IMR-90 (cell line): ENCODE data around the gene DNAJC19. TPM values are rescaled to one million over a fixed set of nuclear protein-coding genes. Genes with fewer than 3 reads are reported as not detected.

ENCODE experiments used
- ATAC-seq: fragments of 200-7000 bp; cut with Tn5 transposase; 2 replicates; pipeline ENCODE4 v1.9.1; 2020; ENCODE audit warnings: low read depth, mild to moderate bottlenecking, moderate library complexity
- BruUV-seq: library from RNA; stranded (reverse); fragments of 400-500 nt; replicated peaks from 2 replicates; lab custom pipeline; 2021; lab: Mats Ljungman, UMichigan
- CTCF ChIA-PET: fragments of 300-600 bp; formaldehyde crosslinking; extraction: SDS; loops from one replicate; lab custom pipeline; 2021; ENCODE audit warnings: antibody characterized with exemption; lab: Yijun Ruan, JAX
- POLR2A ChIA-PET: fragments of 300-600 bp; sonication (Branson Sonifier 250); formaldehyde crosslinking; loops from one replicate; lab custom pipeline; 2022; ENCODE audit warnings: antibody characterized with exemption; ENCODE audit not compliant: unreplicated experiment; lab: Charles Lee
- DNase-seq: peaks from one replicate; pipeline ENCODE4 v3.0.0; 2013
- H2AFZ ChIP-seq: replicated peaks from 2 replicates; pipeline ENCODE3; 2013; ENCODE audit warnings: low read length, mild to moderate bottlenecking; ENCODE audit not compliant: poor library complexity
- H2AK5ac ChIP-seq: 2 replicates; pipeline ENCODE4 v1.6.1; 2013; ENCODE audit warnings: low read depth, low read length, inconsistent platforms
- H2AK9ac ChIP-seq: replicated peaks from 2 replicates; pipeline ENCODE3; 2013; ENCODE audit warnings: mild to moderate bottlenecking, low read depth, low read length, moderate library complexity; ENCODE audit not compliant: poor library complexity
- H2BK120ac ChIP-seq: 2 replicates; pipeline ENCODE4 v1.6.1; 2013; ENCODE audit warnings: low read depth, low read length, inconsistent platforms
- H2BK15ac ChIP-seq: 3 replicates; pipeline ENCODE4 v1.6.1; 2013; ENCODE audit warnings: low read depth, low read length, inconsistent platforms
- H2BK20ac ChIP-seq: 2 replicates; pipeline ENCODE4 v1.6.1; 2013; ENCODE audit warnings: low read depth, mild to moderate bottlenecking, inconsistent platforms, low read length, moderate library complexity
- H2BK5ac ChIP-seq: 2 replicates; pipeline ENCODE4 v1.6.1; 2013; ENCODE audit warnings: mild to moderate bottlenecking, low read depth, low read length, inconsistent platforms; ENCODE audit not compliant: poor library complexity, severe bottlenecking
- H3K14ac ChIP-seq: replicated peaks from 2 replicates; pipeline ENCODE4 v1.6.1; 2013; ENCODE audit warnings: low read depth, low read length, inconsistent platforms
- H3K18ac ChIP-seq: 2 replicates; pipeline ENCODE4 v1.6.1; 2013; ENCODE audit warnings: low read depth, low read length, control low read depth
- H3K23ac ChIP-seq: 2 replicates; pipeline ENCODE4 v1.6.1; 2013; ENCODE audit warnings: low read depth, low read length, inconsistent platforms
- H3K27ac ChIP-seq: 2 replicates; pipeline ENCODE4 v1.5.1; 2013; ENCODE audit warnings: mild to moderate bottlenecking, control low read depth, low read length; ENCODE audit not compliant: insufficient read depth
- H3K27me3 ChIP-seq: 2 replicates; pipeline ENCODE4 v1.6.1; 2013; ENCODE audit warnings: low read length; ENCODE audit not compliant: control insufficient read depth, insufficient read depth
- H3K36me3 ChIP-seq: 2 replicates; pipeline ENCODE4 v1.6.1; 2013; ENCODE audit warnings: low read length, mixed read lengths; ENCODE audit not compliant: control insufficient read depth, insufficient read depth
- H3K4ac ChIP-seq: 2 replicates; pipeline ENCODE4 v1.6.1; 2013; ENCODE audit warnings: low read depth, low read length, inconsistent platforms
- H3K4me1 ChIP-seq: 2 replicates; pipeline ENCODE4 v1.6.1; 2013; ENCODE audit warnings: low read length, mixed read lengths; ENCODE audit not compliant: control insufficient read depth, insufficient read depth
- H3K4me2 ChIP-seq: 2 replicates; pipeline ENCODE4 v1.6.1; 2013; ENCODE audit warnings: low read depth, mild to moderate bottlenecking, control low read depth, low read length, moderate library complexity
- H3K4me3 ChIP-seq: 2 replicates; pipeline ENCODE4 v1.5.1; 2013; ENCODE audit warnings: low read depth, mild to moderate bottlenecking, control low read depth, low read length, moderate library complexity; ENCODE audit not compliant: insufficient read depth
- H3K56ac ChIP-seq: 2 replicates; pipeline ENCODE4 v1.6.1; 2013; ENCODE audit warnings: low read length, inconsistent platforms; ENCODE audit not compliant: insufficient read depth; ENCODE audit errors: extremely low read depth
- H3K79me1 ChIP-seq, 2 experiments: 2 replicates each; pipeline ENCODE4 v1.6.1; 2013; ENCODE audit warnings: low read length in 2 of 2, inconsistent platforms in 1 of 2, low read depth in 1 of 2
- H3K9ac ChIP-seq: 2 replicates; pipeline ENCODE4 v1.6.1; 2013; ENCODE audit warnings: low read depth, low read length, control low read depth
- H3K9me1 ChIP-seq: 2 replicates; pipeline ENCODE4 v1.6.1; 2013; ENCODE audit warnings: low read length, inconsistent platforms; ENCODE audit not compliant: insufficient read depth
- H3K9me3 ChIP-seq: 2 replicates; pipeline ENCODE4 v1.6.1; 2013; ENCODE audit warnings: low read length; ENCODE audit not compliant: control insufficient read depth, insufficient read depth
- H4K20me1 ChIP-seq: 2 replicates; pipeline ENCODE4 v1.6.1; 2013; ENCODE audit warnings: low read length, inconsistent platforms; ENCODE audit not compliant: insufficient read depth
- H4K5ac ChIP-seq: 2 replicates; pipeline ENCODE4 v1.6.1; 2013; ENCODE audit warnings: mild to moderate bottlenecking, low read depth, low read length, control low read depth
- H4K8ac ChIP-seq, 2 experiments: 2 replicates each; pipeline ENCODE4 v1.6.1; 2013; ENCODE audit warnings: low read depth in 2 of 2, low read length in 2 of 2, control low read depth in 1 of 2, inconsistent platforms in 1 of 2
- H4K91ac ChIP-seq: 2 replicates; pipeline ENCODE4 v1.6.1; 2013; ENCODE audit warnings: low read depth, low read length, inconsistent platforms; ENCODE audit not compliant: insufficient read depth
- MAFK ChIP-seq: IDR thresholded peaks from 2 replicates; pipeline ENCODE4 v1.6.1; 2012; ENCODE audit warnings: low read depth, low read length, improper control_type of control experiment
- MAZ ChIP-seq: IDR thresholded peaks from 2 replicates; pipeline ENCODE4 v1.6.1; 2012; ENCODE audit warnings: low read depth, mild to moderate bottlenecking, low read length, improper control_type of control experiment, moderate library complexity, borderline replicate concordance
- MXI1 ChIP-seq: IDR thresholded peaks from 2 replicates; pipeline ENCODE4 v1.6.1; 2012; ENCODE audit warnings: low read depth, mild to moderate bottlenecking, low read length, moderate library complexity, borderline replicate concordance
- NFE2L2 ChIP-seq: fragments of 150-350 bp; IDR thresholded peaks from 2 replicates; pipeline ENCODE4 v1.6.1; 2016; ENCODE audit warnings: low read depth, mild to moderate bottlenecking, low read length
- POLR2A ChIP-seq: IDR thresholded peaks from 2 replicates; pipeline ENCODE4 v1.6.1; 2012; ENCODE audit warnings: mild to moderate bottlenecking, low read depth, low read length
- RAD21 ChIP-seq: IDR thresholded peaks from 2 replicates; pipeline ENCODE4 v1.6.1; 2012; ENCODE audit warnings: low read length, improper control_type of control experiment
- RFX5 ChIP-seq: IDR thresholded peaks from 2 replicates; pipeline ENCODE4 v1.8.0; 2012; ENCODE audit warnings: low read depth, mild to moderate bottlenecking, low read length, moderate library complexity
- WGBS, 2 experiments: methylation state at CpG; one replicate each; pipeline versions ENCODE4 v1.1.5 to v1.1.7; 2013; ENCODE audit warnings: missing lambda C conversion rate in 2 of 2; ENCODE audit not compliant: insufficient read length in 1 of 2; ENCODE audit errors: extremely low coverage in 2 of 2; 5-methylcytosine and 5-hydroxymethylcytosine counted together
- dilution Hi-C: fragments of 300-500 bp; cut with HindIII; formaldehyde crosslinking; loops from one replicate; pipeline ENCODE4 v1.14.3; 2018; ENCODE audit warnings: low sequenced_read_pairs; ENCODE audit not compliant: unreplicated experiment
- in situ Hi-C: fragments of 300-500 bp; cut with MboI; formaldehyde crosslinking; loops from 3 replicates; pipeline ENCODE4 v1.14.3; 2019; ENCODE audit warnings: low sequenced_read_pairs, inconsistent platforms, mixed read lengths
- intact Hi-C: fragments of 100-400 bp; cut with micrococcal nuclease; formaldehyde crosslinking; loops from 2 replicates; pipeline ENCODE4 v1.10.0; 2022
- polyA plus RNA-seq, 3 experiments: library from polyadenylated mRNA; depleted of rRNA; stranded (reverse); fragments of >200 nt; gene quantifications; 2 replicates each; pipeline ENCODE4 v1.2.3, GENCODE V29; 2012; ENCODE audit warnings: low replicate concordance in 1 of 3
- total RNA-seq: library from RNA; depleted of rRNA; stranded (reverse); fragments of >200 nt; gene quantifications from 2 replicates; pipeline ENCODE4 v1.2.3, GENCODE V29; 2012

DNAJC19 gene
- total and polyA plus RNA-seq, 2 of the 4 experiments (the other 2 are of a cell fraction) = 16.0 to 39.4 TPM

DNA sequence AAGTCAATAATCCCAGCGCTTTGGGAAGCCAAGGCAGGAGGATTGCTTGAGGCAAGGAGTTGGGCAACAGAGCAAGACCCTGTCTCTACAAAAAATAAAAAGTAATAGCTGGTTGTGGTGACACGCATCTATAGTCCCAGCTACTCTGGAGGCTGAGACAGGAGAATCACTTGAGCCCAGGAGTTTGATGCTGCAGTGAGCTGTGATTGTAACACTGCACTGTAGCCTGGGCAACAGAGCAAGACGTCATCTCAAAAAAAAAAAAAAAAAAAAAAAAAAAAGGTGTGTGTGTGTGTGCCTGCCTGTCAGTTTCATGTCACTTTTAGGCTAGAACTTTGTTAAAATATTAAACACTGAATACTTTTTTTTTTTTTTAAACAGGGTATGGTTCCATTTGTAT lies 28.4 kb downstream of the DNAJC19 start:
- no peak for ATAC-seq
- no peak overlapping the region for H2BK120ac ChIP-seq
- peaks cover 2 to 8% of the 10 kb centered on the region in 2 experiments; a peak in 2 of 4 replicates for H3K79me1 ChIP-seq
- no peak overlapping the region for H3K4ac ChIP-seq
- H3K27ac ChIP-seq = no peak overlapping the region
- no TSS peak for BruUV-seq
- H3K27me3 ChIP-seq = no peaks in the 10 kb centered on the region
- H3K18ac ChIP-seq = no peak overlapping the region
- no CpG with 5 or more reads among the region's 3 CpGs for WGBS, 2 experiments
- H2AK9ac ChIP-seq = no peak overlapping the region
- H3K56ac ChIP-seq = no peak overlapping the region
- no peaks in the 10 kb centered on the region for H3K4me1 ChIP-seq
- H2BK5ac ChIP-seq = no peak overlapping the region
- no peak overlapping the region for H3K4me2 ChIP-seq
- ChIA-PET POLR2A (no interaction called here), CTCF (no interaction called here)
- in situ Hi-C loops (loop anchor here (25.0 kb wide), 1 partner anchor 1374 kb away; no protein-coding TSS in a partner anchor), intact Hi-C loops (no loop called here), dilution Hi-C loops (no loop called here)
- no peak overlapping the region for H2BK20ac ChIP-seq
- no peak for DNase-seq
- no peak overlapping the region for H3K14ac ChIP-seq
- H3K23ac ChIP-seq = no peak overlapping the region
- TF ChIP-seq MXI1 (no peak), POLR2A (no peak), NFE2L2 (no peak), RAD21 (no peak), MAFK (no peak), MAZ (no peak), RFX5 (no peak)
- no peak overlapping the region for H3K9ac ChIP-seq
- no peaks in the 10 kb centered on the region for H3K9me3 ChIP-seq
- H3K4me3 ChIP-seq = no peak overlapping the region
- peaks cover 22% of the 10 kb centered on the region for H3K36me3 ChIP-seq
- no peak overlapping the region for H4K8ac ChIP-seq
- H3K9me1 ChIP-seq = no peaks in the 10 kb centered on the region
- H4K91ac ChIP-seq = no peak overlapping the region
- no peak overlapping the region for H4K5ac ChIP-seq
- H2AK5ac ChIP-seq = no peak overlapping the region
- H2BK15ac ChIP-seq = no peak overlapping the region
- H4K20me1 ChIP-seq = no peaks in the 10 kb centered on the region
- H2AFZ ChIP-seq = no peak overlapping the region
